ENCODE data around the gene THAP10. TPM values are rescaled to one million over a fixed set of nuclear protein-coding genes. Genes with fewer than 3 reads are reported as not detected.
"Not testable (repeated sequence)": the region's sequence is repeated elsewhere in the genome, so short reads cannot be mapped to it uniquely, and the experiment has no call there.

The THAP10 gene
- not detected for total RNA-seq

GRCh38 chr15:70892002-70892911 lies at the start of gene THAP10, which contains the start of gene LRRC49:
Gene THAP10, minus strand, starts transcription at chr15:70892433. Its CDS starts 161 bp downstream, at chr15:70892272.
Gene LRRC49, plus strand, starts transcription at chr15:70892826. Its CDS starts 69 bp downstream, at chr15:70892895.
- Mint-ChIP-seq H3K27me3 (ENCODE audit: low read depth) (peaks cover 52% of the 10 kb centered on the region), H3K4me3 (peak within 1 kb of the TSS; percentile 78), H3K9me3 (peaks cover 5% of the 10 kb centered on the region), H3K4me1 (ENCODE audit: low read depth) (peaks cover 11% of the 10 kb centered on the region), H3K36me3 (ENCODE audit: insufficient read depth) (no peaks in the 10 kb centered on the region)
- DNase-seq (no peak), ATAC-seq (peak; percentile 46 to 57)

DNA sequence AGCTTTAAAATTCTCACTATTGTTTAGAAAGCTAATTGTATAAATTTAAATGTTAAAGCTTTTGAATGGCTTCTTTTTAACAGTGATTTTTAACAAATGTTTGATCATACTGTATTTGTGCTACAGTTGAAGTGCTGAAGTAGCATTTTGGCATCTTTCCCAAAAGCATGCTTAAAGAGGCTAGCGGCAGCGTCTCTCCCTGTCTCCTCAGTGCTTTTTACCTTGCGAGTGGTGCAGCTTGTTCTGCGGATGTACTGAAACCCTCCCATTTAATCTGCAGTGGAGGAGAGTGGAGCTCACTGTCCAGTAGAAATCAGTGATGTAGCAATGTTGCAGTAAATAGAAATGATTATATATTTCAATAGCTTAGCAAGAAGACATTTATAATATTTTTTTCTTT lies 44.1 kb upstream of the THAP10 start:
- ATAC-seq: no peak
- Mint-ChIP-seq H3K4me3 (no peak overlapping the region), H3K36me3 (ENCODE audit: insufficient read depth) (no peaks in the 10 kb centered on the region), H3K9me3 (no peaks in the 10 kb centered on the region), H3K4me1 (ENCODE audit: low read depth) (no peaks in the 10 kb centered on the region), H3K27me3 (ENCODE audit: low read depth) (peaks cover 15% of the 10 kb centered on the region)
- DNase-seq: no peak

DNA sequence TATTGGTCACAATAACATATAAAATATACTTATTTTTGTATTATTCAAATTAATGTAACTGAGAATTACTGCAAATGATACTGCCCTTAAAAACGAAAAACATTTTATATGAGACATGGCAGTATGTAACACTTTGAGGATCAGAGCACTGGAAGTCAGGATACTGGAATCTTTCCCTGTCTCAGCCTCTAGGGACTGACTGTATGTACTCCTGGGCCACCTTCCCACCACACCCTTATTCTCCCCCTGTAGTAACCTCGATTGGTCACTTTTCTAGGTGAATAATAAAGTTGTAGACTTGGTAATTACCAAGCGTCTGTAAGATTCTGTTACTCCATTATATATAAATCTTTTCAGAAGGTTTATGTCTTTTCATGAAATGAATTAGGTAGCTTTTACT lies 43.4 kb upstream of the THAP10 start:
- Mint-ChIP-seq H3K4me3 (no peak overlapping the region), H3K27me3 (ENCODE audit: low read depth) (peaks cover 15% of the 10 kb centered on the region), H3K9me3 (no peaks in the 10 kb centered on the region), H3K4me1 (ENCODE audit: low read depth) (no peaks in the 10 kb centered on the region), H3K36me3 (ENCODE audit: insufficient read depth) (no peaks in the 10 kb centered on the region)
- no peak for DNase-seq
- ATAC-seq: no peak

- Mint-ChIP-seq H3K4me1 (ENCODE audit: low read depth) (no peaks in the 10 kb centered on the region), H3K9me3 (no peaks in the 10 kb centered on the region), H3K36me3 (ENCODE audit: insufficient read depth) (no peaks in the 10 kb centered on the region), H3K27me3 (ENCODE audit: low read depth) (peaks cover 28% of the 10 kb centered on the region), H3K4me3 (no peak overlapping the region)
- no peak for DNase-seq
- no peak for ATAC-seq
Measured at GRCh38 chr15:70933411-70933810, 41.2 kb upstream of the THAP10 start.

DNA sequence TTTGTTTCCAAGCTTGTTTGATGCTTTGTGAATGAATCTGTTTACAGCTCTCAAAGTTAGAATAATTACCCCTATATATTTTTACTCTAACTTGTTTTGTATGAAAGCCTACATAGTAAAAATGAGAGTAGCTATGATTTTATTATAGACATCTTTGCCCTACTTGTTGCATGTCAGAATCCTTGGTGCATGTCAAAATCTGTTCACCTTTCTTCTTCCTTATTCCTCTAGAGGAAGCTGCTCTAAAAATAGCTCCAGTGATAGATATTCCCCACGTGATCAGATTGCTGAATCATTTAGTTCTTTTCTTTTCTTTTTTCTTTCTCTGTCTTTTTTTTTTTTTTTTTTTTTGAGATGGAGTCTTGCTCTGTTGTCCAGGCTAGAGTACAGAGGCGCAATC lies 40.2 kb upstream of the THAP10 start:
- H3K9me3 Mint-ChIP-seq: no peaks in the 10 kb centered on the region
- H3K27me3 Mint-ChIP-seq (ENCODE audit: low read depth): peaks cover 32% of the 10 kb centered on the region
- no peak for DNase-seq
- no peaks in the 10 kb centered on the region for H3K36me3 Mint-ChIP-seq (ENCODE audit: insufficient read depth)
- no peak overlapping the region for H3K4me3 Mint-ChIP-seq
- no peaks in the 10 kb centered on the region for H3K4me1 Mint-ChIP-seq (ENCODE audit: low read depth)
- ATAC-seq: no peak

DNA sequence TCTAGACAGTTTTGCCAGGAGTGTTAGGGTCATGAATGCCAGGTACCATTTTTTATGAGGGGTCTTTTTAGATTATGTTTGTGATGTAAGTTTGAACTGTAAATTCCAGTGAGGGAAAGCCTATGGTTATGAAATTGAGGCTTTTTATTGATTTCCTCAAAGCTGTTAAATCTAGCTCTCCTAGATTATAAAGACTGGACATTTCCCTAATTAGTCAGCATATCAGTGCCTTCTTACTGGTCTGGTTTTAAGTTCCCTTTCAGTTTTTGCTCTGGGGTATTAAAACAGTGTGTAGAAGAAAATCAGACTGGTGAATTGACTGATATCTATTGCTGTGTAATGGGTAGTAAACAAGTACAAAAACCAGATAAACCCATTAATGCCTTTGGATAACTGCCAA lies 39.6 kb upstream of the THAP10 start:
- ATAC-seq: no peak
- no peaks in the 10 kb centered on the region for H3K36me3 Mint-ChIP-seq (ENCODE audit: insufficient read depth)
- H3K4me3 Mint-ChIP-seq: no peak overlapping the region

DNA sequence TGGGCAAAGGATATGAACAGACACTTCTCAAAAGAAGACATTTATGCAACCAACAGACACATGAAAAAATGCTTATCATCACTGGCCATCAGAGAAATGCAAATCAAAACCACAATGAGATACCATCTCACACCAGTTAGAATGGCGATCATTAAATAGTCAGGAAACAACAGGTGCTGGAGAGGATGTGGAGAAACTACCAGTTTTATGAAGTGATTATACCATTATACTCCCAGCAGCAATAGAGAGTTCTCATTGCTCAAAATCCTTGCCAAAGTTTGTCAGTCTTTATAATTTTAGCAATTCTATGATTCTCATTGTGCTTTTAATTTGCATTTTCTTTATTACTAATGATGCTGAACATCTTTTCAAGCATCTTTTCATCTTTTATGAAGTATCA lies 34.7 kb upstream of the THAP10 start:
- not testable (repeated sequence) for ATAC-seq; H3K4me3 Mint-ChIP-seq; DNase-seq; H3K9me3 Mint-ChIP-seq; H3K4me1 Mint-ChIP-seq (ENCODE audit: low read depth); H3K36me3 Mint-ChIP-seq (ENCODE audit: insufficient read depth)
- peaks cover 34% of the 10 kb centered on the region for H3K27me3 Mint-ChIP-seq (ENCODE audit: low read depth)

More for the DNA sequence above, 39.6 kb upstream of the THAP10 start:
- Mint-ChIP-seq H3K4me1 (ENCODE audit: low read depth) (no peaks in the 10 kb centered on the region), H3K9me3 (no peaks in the 10 kb centered on the region), H3K27me3 (ENCODE audit: low read depth) (peaks cover 32% of the 10 kb centered on the region)
- DNase-seq: no peak

DNA sequence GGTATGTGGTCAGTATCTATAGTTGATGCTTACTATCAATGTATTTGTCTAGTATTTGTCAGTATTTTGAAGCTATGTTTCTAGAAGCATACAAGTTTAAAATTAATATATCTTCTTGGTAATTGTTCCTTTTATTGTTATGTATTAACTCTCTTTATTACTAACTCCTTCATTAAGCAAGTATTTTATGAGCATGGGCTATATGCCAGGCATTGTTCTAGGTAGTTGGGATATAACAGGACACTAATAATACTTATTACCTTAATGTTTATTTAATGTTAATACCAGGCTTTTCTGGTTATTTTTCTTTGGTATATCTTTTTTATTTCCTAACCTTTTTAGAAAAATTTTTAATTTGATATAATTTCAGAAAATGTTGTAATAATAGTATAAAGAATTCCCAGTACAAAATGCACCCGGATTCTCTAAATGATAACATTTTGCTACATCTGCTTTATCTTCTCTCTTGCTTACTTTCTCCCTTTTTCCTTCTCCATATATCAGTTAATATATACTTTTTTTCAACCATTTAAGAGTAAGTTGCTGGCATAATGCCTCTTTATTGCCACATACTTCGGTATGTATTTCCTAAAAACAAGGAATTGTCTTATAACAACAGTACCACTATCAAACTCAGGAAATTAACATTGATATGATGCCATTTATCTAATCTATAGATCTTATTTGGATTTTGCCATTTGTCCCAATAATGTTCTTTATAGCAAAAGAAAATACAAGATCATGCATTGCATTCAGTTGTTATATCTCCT lies 31.3 kb upstream of the THAP10 start:
- no peaks in the 10 kb centered on the region for H3K36me3 Mint-ChIP-seq (ENCODE audit: insufficient read depth)
- H3K4me3 Mint-ChIP-seq: no peak overlapping the region
- H3K9me3 Mint-ChIP-seq: peaks cover 3% of the 10 kb centered on the region
- ATAC-seq (no peak), DNase-seq (no peak)
- no peaks in the 10 kb centered on the region for H3K4me1 Mint-ChIP-seq (ENCODE audit: low read depth)
- H3K27me3 Mint-ChIP-seq (ENCODE audit: low read depth): peaks cover 27% of the 10 kb centered on the region

DNA sequence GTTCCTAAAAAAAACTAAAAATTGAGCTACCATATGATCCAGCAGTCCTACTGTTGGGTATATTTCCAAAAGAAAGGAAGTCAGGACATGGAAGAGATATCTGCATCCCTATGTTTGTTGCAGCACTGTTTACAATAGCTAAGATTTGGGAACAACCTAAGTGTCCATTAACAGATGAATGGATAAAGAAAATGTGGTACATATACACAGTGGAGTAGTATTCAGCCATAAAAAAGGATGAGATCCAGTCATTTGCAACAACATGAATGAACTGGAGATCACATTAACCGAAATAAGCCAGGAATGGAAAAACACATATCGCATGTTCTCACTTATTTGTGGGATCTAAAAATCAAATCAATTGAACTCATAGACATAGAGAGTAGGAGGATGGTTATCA lies 29.9 kb upstream of the THAP10 start:
- Mint-ChIP-seq H3K4me1 (ENCODE audit: low read depth) (no peaks in the 10 kb centered on the region), H3K4me3 (no peak overlapping the region), H3K9me3 (peaks cover 3% of the 10 kb centered on the region), H3K36me3 (ENCODE audit: insufficient read depth) (no peaks in the 10 kb centered on the region), H3K27me3 (ENCODE audit: low read depth) (peaks cover 24% of the 10 kb centered on the region)
- ATAC-seq (no peak), DNase-seq (no peak)

- Mint-ChIP-seq H3K4me1 (ENCODE audit: low read depth) (no peaks in the 10 kb centered on the region), H3K4me3 (no peak overlapping the region), H3K9me3 (peaks cover 3% of the 10 kb centered on the region), H3K36me3 (ENCODE audit: insufficient read depth) (no peaks in the 10 kb centered on the region), H3K27me3 (ENCODE audit: low read depth) (peaks cover 22% of the 10 kb centered on the region)
- no peak for DNase-seq
- no peak for ATAC-seq
Measured at GRCh38 chr15:70920981-70921696, 28.9 kb upstream of the THAP10 start.

- no peaks in the 10 kb centered on the region for H3K36me3 Mint-ChIP-seq (ENCODE audit: insufficient read depth)
- ATAC-seq: no peak
- peaks cover 3% of the 10 kb centered on the region for H3K9me3 Mint-ChIP-seq
- H3K4me1 Mint-ChIP-seq (ENCODE audit: low read depth): no peaks in the 10 kb centered on the region
- H3K27me3 Mint-ChIP-seq (ENCODE audit: low read depth): peaks cover 13% of the 10 kb centered on the region
- DNase-seq: no peak
- no peak overlapping the region for H3K4me3 Mint-ChIP-seq
Measured at GRCh38 chr15:70917955-70918354, 25.7 kb upstream of the THAP10 start.

DNA sequence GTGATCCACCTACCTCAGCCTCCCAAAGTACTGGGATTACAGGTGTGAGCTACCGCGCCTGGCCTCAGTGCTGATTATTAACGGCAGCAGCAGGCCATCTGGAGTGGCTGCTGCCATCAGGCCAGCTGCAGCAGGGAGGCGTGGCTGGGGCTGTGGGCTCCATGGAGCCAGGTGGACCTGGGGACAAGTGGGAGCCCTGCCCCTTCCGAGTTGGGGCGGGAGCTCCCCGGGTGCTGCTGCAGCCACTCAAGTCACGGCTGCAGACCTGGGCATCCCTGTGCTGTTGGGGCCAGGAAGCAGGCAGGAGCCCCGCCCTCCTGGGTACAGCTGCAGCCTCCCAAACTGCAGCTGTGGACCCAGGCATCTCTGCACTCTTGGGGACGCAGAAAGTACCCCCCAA lies 24.3 kb upstream of the THAP10 start:
- H3K4me1 Mint-ChIP-seq (ENCODE audit: low read depth): no peaks in the 10 kb centered on the region
- H3K4me3 Mint-ChIP-seq: no peak overlapping the region
- no peak for ATAC-seq
- H3K9me3 Mint-ChIP-seq: no peaks in the 10 kb centered on the region
- DNase-seq: no peak
- H3K27me3 Mint-ChIP-seq (ENCODE audit: low read depth): peaks cover 10% of the 10 kb centered on the region
- H3K36me3 Mint-ChIP-seq (ENCODE audit: insufficient read depth): no peaks in the 10 kb centered on the region

- Mint-ChIP-seq H3K9me3 (peaks cover 16% of the 10 kb centered on the region), H3K4me1 (ENCODE audit: low read depth) (no peaks in the 10 kb centered on the region), H3K4me3 (no peak overlapping the region), H3K27me3 (ENCODE audit: low read depth) (peaks cover 10% of the 10 kb centered on the region), H3K36me3 (ENCODE audit: insufficient read depth) (peaks cover 3% of the 10 kb centered on the region)
- no peak for ATAC-seq
- DNase-seq: no peak
Measured at GRCh38 chr15:70912187-70912586, 20.0 kb upstream of the THAP10 start.

DNA sequence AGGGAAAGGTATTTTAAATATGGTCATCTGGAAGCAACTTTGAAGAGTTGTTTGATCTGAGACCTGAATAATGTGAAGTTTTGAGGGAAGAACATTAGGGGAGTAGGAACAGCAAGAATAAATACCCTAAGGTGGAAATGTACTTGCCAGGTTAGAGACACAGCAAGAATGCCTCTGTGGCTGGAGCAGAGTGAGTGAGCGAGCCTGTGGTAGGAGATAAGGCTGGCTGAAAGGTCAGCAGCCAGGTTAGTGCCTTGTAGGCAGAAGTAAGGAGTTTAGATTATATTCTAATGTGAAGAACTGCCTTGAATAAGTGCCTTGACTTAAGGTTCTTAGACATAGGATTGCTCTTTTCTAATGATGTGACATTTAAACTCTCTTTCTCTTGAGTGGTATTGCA lies 18.7 kb upstream of the THAP10 start:
- no peak for ATAC-seq
- no peak overlapping the region for H3K4me3 Mint-ChIP-seq
- H3K9me3 Mint-ChIP-seq: peaks cover 23% of the 10 kb centered on the region

More for the DNA sequence above, 18.7 kb upstream of the THAP10 start:
- Mint-ChIP-seq H3K4me1 (ENCODE audit: low read depth) (no peaks in the 10 kb centered on the region), H3K27me3 (ENCODE audit: low read depth) (peaks cover 18% of the 10 kb centered on the region), H3K36me3 (ENCODE audit: insufficient read depth) (peaks cover 3% of the 10 kb centered on the region)
- DNase-seq: no peak

Measured in activated T-cell treated with anti-CD3 and anti-CD28 coated beads, Interleukin-2, amount 50 U/mL, for 4 hours (primary cell).